Large intestine (tissue), 3 donors: ENCODE results near the gene NUAK1. TPM values are rescaled to one million over a fixed set of nuclear protein-coding genes. Genes with fewer than 3 reads are reported as not detected.
"Not testable (repeated sequence)": the region's sequence is repeated elsewhere in the genome, so short reads cannot be mapped to it uniquely, and the experiment has no call there.

Source experiments
- DNase-seq, 2 donors: peaks; one replicate each; pipeline versions ENCODE4 v3.0.0 to v3.0.0-alpha.2; 2013
- H3K27ac ChIP-seq: one replicate; pipeline ENCODE4 v1.5.1; 2013; ENCODE audit warnings: low read length
- H3K27me3 ChIP-seq: 2 replicates; pipeline ENCODE4 v1.6.1; 2013; ENCODE audit warnings: low read length; ENCODE audit not compliant: control insufficient read depth, insufficient read depth
- H3K36me3 ChIP-seq: 2 replicates; pipeline ENCODE4 v1.6.1; 2013; ENCODE audit warnings: low read length; ENCODE audit not compliant: control insufficient read depth, insufficient read depth
- H3K4me1 ChIP-seq: one replicate; pipeline ENCODE4 v1.6.1; 2013; ENCODE audit warnings: low read length; ENCODE audit not compliant: control insufficient read depth, insufficient read depth
- H3K4me3 ChIP-seq: one replicate; pipeline ENCODE4 v1.5.1; 2013; ENCODE audit warnings: low read length
- H3K9me3 ChIP-seq: one replicate; pipeline ENCODE4 v1.6.1; 2013; ENCODE audit warnings: mild to moderate bottlenecking, low read depth, low read length, moderate library complexity; ENCODE audit not compliant: control insufficient read depth
- WGBS: methylation state at CpG from one replicate; pipeline ENCODE4 v1.1.5; 2013; ENCODE audit warnings: low lambda C conversion rate; ENCODE audit not compliant: insufficient coverage; 5-methylcytosine and 5-hydroxymethylcytosine counted together
- polyA plus RNA-seq: library from polyadenylated mRNA; unstranded; fragments of 120-200 nt; gene quantifications from one replicate; pipeline ENCODE4 v1.2.1, GENCODE V29; 2013

NUAK1 gene
- polyA plus RNA-seq, 1 donor, result 3.1 TPM

GRCh38 chr12:106021516-106021915 is 117.2 kb downstream of the NUAK1 start:
- H3K9me3 ChIP-seq, result no peaks in the 10 kb centered on the region
- H3K36me3 ChIP-seq, result no peaks in the 10 kb centered on the region
- H3K4me1 ChIP-seq, result peaks cover 11% of the 10 kb centered on the region
- peaks cover 3% of the 10 kb centered on the region for H3K27me3 ChIP-seq
- 43% methylated on average over 1 of the region's 5 CpGs for WGBS
- H3K4me3 ChIP-seq, result no peak overlapping the region
- DNase-seq, result peak in 1 of 2 donors; percentile 51
- no peak overlapping the region for H3K27ac ChIP-seq

GRCh38 chr12:106020736-106021135 is 118.0 kb downstream of the NUAK1 start:
- Histone ChIP-seq H3K4me3 (no peak overlapping the region), H3K9me3 (no peaks in the 10 kb centered on the region), H3K4me1 (peaks cover 11% of the 10 kb centered on the region), H3K27ac (no peak overlapping the region), H3K27me3 (no peaks in the 10 kb centered on the region), H3K36me3 (no peaks in the 10 kb centered on the region)
- WGBS, result 100% methylated on average over 1 of the region's 3 CpGs
- no peak for DNase-seq

- no peaks in the 10 kb centered on the region for H3K9me3 ChIP-seq
- peaks cover 3% of the 10 kb centered on the region for H3K27me3 ChIP-seq
- H3K27ac ChIP-seq, result no peak overlapping the region
- H3K36me3 ChIP-seq, result no peaks in the 10 kb centered on the region
- H3K4me1 ChIP-seq, result peaks cover 11% of the 10 kb centered on the region
- WGBS, result no CpG with 5 or more reads among the region's 2 CpGs
- DNase-seq, result no peak
- no peak overlapping the region for H3K4me3 ChIP-seq
Measured at GRCh38 chr12:106019144-106019543, 119.6 kb downstream of the NUAK1 start.

- no peaks in the 10 kb centered on the region for H3K9me3 ChIP-seq
- DNase-seq, result no peak
- H3K4me1 ChIP-seq, result peaks cover 11% of the 10 kb centered on the region
- no CpG with 5 or more reads among the region's 1 CpG for WGBS
- H3K36me3 ChIP-seq, result no peaks in the 10 kb centered on the region
- H3K4me3 ChIP-seq, result no peak overlapping the region
- H3K27ac ChIP-seq, result no peak overlapping the region
- peaks cover 7% of the 10 kb centered on the region for H3K27me3 ChIP-seq
Measured at GRCh38 chr12:106018286-106018685, 120.5 kb downstream of the NUAK1 start.

- not testable (repeated sequence) for H3K36me3 ChIP-seq, H3K4me3 ChIP-seq, H3K9me3 ChIP-seq, H3K27me3 ChIP-seq, H3K27ac ChIP-seq, H3K4me1 ChIP-seq, DNase-seq
- WGBS, result 94% methylated on average over 5 of the region's 7 CpGs
Measured at GRCh38 chr12:106016601-106017278, 122.0 kb downstream of the NUAK1 start.

- Histone ChIP-seq H3K36me3 (no peaks in the 10 kb centered on the region), H3K9me3 (no peaks in the 10 kb centered on the region), H3K27ac (no peak overlapping the region), H3K4me3 (no peak overlapping the region), H3K4me1 (no peaks in the 10 kb centered on the region), H3K27me3 (peaks cover 11% of the 10 kb centered on the region)
- WGBS, result 92% methylated on average over 3 of the region's 12 CpGs
- DNase-seq, result no peak
Measured at GRCh38 chr12:106015646-106016045, 123.1 kb downstream of the NUAK1 start.

- no CpG with 5 or more reads among the region's 4 CpGs for WGBS
- H3K9me3 ChIP-seq, result no peaks in the 10 kb centered on the region
- no peaks in the 10 kb centered on the region for H3K36me3 ChIP-seq
- peaks cover 11% of the 10 kb centered on the region for H3K27me3 ChIP-seq
- H3K4me1 ChIP-seq, result no peaks in the 10 kb centered on the region
- no peak overlapping the region for H3K4me3 ChIP-seq
- no peak for DNase-seq
- H3K27ac ChIP-seq, result no peak overlapping the region
Measured at GRCh38 chr12:106013941-106014340, 124.8 kb downstream of the NUAK1 start.

Other genes starting within 250 kb of the NUAK1 start
- gene CKAP4, start 109.1 kb upstream of the NUAK1 start, polyA plus RNA-seq, result 31.0 TPM
- 12.7 TPM for gene TCP11L2, start 163.8 kb upstream of the NUAK1 start, polyA plus RNA-seq
- 6.5 TPM for gene POLR3B, start 218.8 kb upstream of the NUAK1 start, polyA plus RNA-seq